Cardiac muscle cell (in vitro differentiated cells and primary cell): ENCODE measurements around the gene CLEC4F. TPM values are rescaled to one million over a fixed set of nuclear protein-coding genes. Genes with fewer than 3 reads are reported as not detected.

ENCODE experiments used
- DNase-seq, 2 donors: peaks; one replicate each; pipeline versions ENCODE4 v3.0.0 to v3.0.0-alpha.2; 2010 to 2017; ENCODE audit warnings: low read depth in 1 of 2, low spot score in 1 of 2
- H3K27ac ChIP-seq: fragments of 200-600 bp; sonication (generic); 2 replicates; pipeline ENCODE4 v1.5.1; 2016
- H3K27me3 ChIP-seq: fragments of 200-600 bp; sonication (generic); 2 replicates; pipeline ENCODE4 v1.6.0; 2016; ENCODE audit warnings: control low read depth
- H3K36me3 ChIP-seq: fragments of 200-600 bp; sonication (generic); 2 replicates; pipeline ENCODE4 v1.5.1; 2016; ENCODE audit warnings: control low read depth
- H3K4me1 ChIP-seq: fragments of 200-600 bp; sonication (generic); 2 replicates; pipeline ENCODE4 v1.8.1; 2017; ENCODE audit warnings: low read depth, mild to moderate bottlenecking, mixed run types
- H3K4me3 ChIP-seq: fragments of 200-600 bp; sonication (generic); 2 replicates; pipeline ENCODE4 v1.5.1; 2016; ENCODE audit warnings: mild to moderate bottlenecking
- H3K9me3 ChIP-seq: fragments of 200-600 bp; sonication (generic); 2 replicates; pipeline ENCODE4 v1.5.1; 2017; ENCODE audit warnings: low read depth, mild to moderate bottlenecking, control low read depth
- CTCF ChIP-seq: IDR thresholded peaks from 2 replicates; pipeline ENCODE4 v1.5.1; 2012; ENCODE audit warnings: low read depth, mild to moderate bottlenecking, low read length
- polyA plus RNA-seq: library from polyadenylated mRNA; unstranded; fragments of >200 nt; fragmentation: Nextera tagmentation; extraction: Ambion mirVana; gene quantifications from 2 replicates; pipeline ENCODE4 v1.2.1, GENCODE V29; 2016
- total RNA-seq: library from RNA; depleted of rRNA; stranded (reverse); fragments of >200 nt; gene quantifications from 2 replicates; pipeline ENCODE4 v1.2.3, GENCODE V29; 2016

The CLEC4F gene
- total RNA-seq (not detected in 2 replicates), polyA plus RNA-seq (not detected in 2 replicates)

- H3K9me3 ChIP-seq = no peaks in the 10 kb centered on the region
- no peaks in the 10 kb centered on the region for H3K4me1 ChIP-seq
- no peak for DNase-seq
- no peak within 1 kb of the TSS for H3K4me3 ChIP-seq
- no peak within 1 kb of the TSS for H3K27ac ChIP-seq
- TF ChIP-seq CTCF = no peak
- no peaks in the 10 kb centered on the region for H3K27me3 ChIP-seq
- H3K36me3 ChIP-seq = no peaks in the 10 kb centered on the region
Observed at GRCh38 chr2:70820499-70820898, at the start of gene CLEC4F. TSS of gene CLEC4F (minus strand) at chr2:70820599. CDS start at chr2:70820523, 76 bp downstream.

- no peaks in the 10 kb centered on the region for H3K36me3 ChIP-seq
- peaks cover 82% of the 10 kb centered on the region for H3K27me3 ChIP-seq
- no peak for DNase-seq
- no peak overlapping the region for H3K27ac ChIP-seq
- no peaks in the 10 kb centered on the region for H3K4me1 ChIP-seq
- H3K4me3 ChIP-seq = no peak overlapping the region
- no peaks in the 10 kb centered on the region for H3K9me3 ChIP-seq
- TF ChIP-seq CTCF = no peak
Observed at GRCh38 chr2:70868970-70869369, 48.6 kb upstream of the CLEC4F start.

GRCh38 chr2:70861777-70862625 is 41.6 kb upstream of the CLEC4F start:
- peak; percentile 82 to 88 for DNase-seq
- H3K9me3 ChIP-seq = no peaks in the 10 kb centered on the region
- no peaks in the 10 kb centered on the region for H3K36me3 ChIP-seq
- no peak overlapping the region for H3K4me3 ChIP-seq
- H3K4me1 ChIP-seq = no peaks in the 10 kb centered on the region
- peak; percentile 99 for TF ChIP-seq CTCF
- H3K27ac ChIP-seq = no peak overlapping the region
- H3K27me3 ChIP-seq = peaks cover 99% of the 10 kb centered on the region

- no peaks in the 10 kb centered on the region for H3K9me3 ChIP-seq
- no peaks in the 10 kb centered on the region for H3K4me1 ChIP-seq
- H3K4me3 ChIP-seq = no peak overlapping the region
- no peak for DNase-seq
- no peaks in the 10 kb centered on the region for H3K36me3 ChIP-seq
- H3K27me3 ChIP-seq = peaks cover 55% of the 10 kb centered on the region
- no peak for TF ChIP-seq CTCF
- no peak overlapping the region for H3K27ac ChIP-seq
Observed at GRCh38 chr2:70855667-70856066, 35.3 kb upstream of the CLEC4F start.

GRCh38 chr2:70854411-70854810 is 34.0 kb upstream of the CLEC4F start:
- no peak for TF ChIP-seq CTCF
- Histone ChIP-seq H3K27ac (no peak overlapping the region), H3K4me3 (no peak overlapping the region), H3K4me1 (no peaks in the 10 kb centered on the region), H3K36me3 (no peaks in the 10 kb centered on the region), H3K9me3 (no peaks in the 10 kb centered on the region), H3K27me3 (peaks cover 48% of the 10 kb centered on the region)
- DNase-seq = no peak
